GM12878 (cell line): ENCODE data around the gene TTLL6. TPM values are rescaled to one million over a fixed set of nuclear protein-coding genes. Genes with fewer than 3 reads are reported as not detected.
A peak's percentile ranks its signal among the peaks of the same experiment; 100 is the strongest.

Experiments used
- ATAC-seq: fragments of 200-7000 bp; cut with Tn5 transposase; 3 replicates; pipeline ENCODE4 v1.9.1; 2020; ENCODE audit warnings: mild to moderate bottlenecking, moderate library complexity
- BruUV-seq: library from RNA; stranded (reverse); fragments of 400-500 nt; replicated peaks from 2 replicates; lab custom pipeline; 2021; lab: Mats Ljungman, UMichigan
- CTCF ChIA-PET: fragments of 300-600 bp; sonication (Branson Sonifier 250); formaldehyde crosslinking; extraction: SDS; loops from one replicate; lab custom pipeline; 2021; ENCODE audit warnings: inconsistent platforms; lab: Yijun Ruan, JAX
- POLR2A ChIA-PET: fragments of 350-600 bp; formaldehyde crosslinking; extraction: SDS; loops from one replicate; lab custom pipeline; 2021; ENCODE audit warnings: inconsistent platforms; lab: Charles Lee
- RAD21 ChIA-PET: fragments of 300-600 bp; sonication (Branson Sonifier 250); formaldehyde crosslinking; loops from one replicate; lab custom pipeline; 2023; ENCODE audit warnings: antibody characterized with exemption; ENCODE audit not compliant: unreplicated experiment; lab: Charles Lee
- SMC1A ChIA-PET: fragments of 300-600 bp; sonication (Branson Sonifier 250); formaldehyde crosslinking; loops from one replicate; lab custom pipeline; 2023; ENCODE audit not compliant: unreplicated experiment, uncharacterized antibody; lab: Charles Lee
- DNase-seq: peaks from one replicate; pipeline ENCODE4 v3.0.0-alpha.2; 2011; ENCODE audit warnings: low read depth, low spot score
- FAIRE-seq: peaks from 3 replicates; lab custom pipeline; 2011; peaks lifted over from hg19 to GRCh38; lab: Jason Lieb, UNC
- H2AFZ ChIP-seq: 2 replicates; pipeline ENCODE4 v1.6.0; 2011; ENCODE audit warnings: low read depth, low read length, control low read depth; ENCODE audit not compliant: control insufficient read depth
- H3K27ac ChIP-seq: 2 replicates; pipeline ENCODE4 v1.5.1; 2011; ENCODE audit warnings: control low read depth; ENCODE audit not compliant: control insufficient read depth, insufficient read depth
- H3K27me3 ChIP-seq, 2 experiments: replicated peaks in 1 of 2; 2 replicates each; pipeline versions ENCODE4 v1.6.0 to v1.6.1; 2011; ENCODE audit warnings: low read length in 1 of 2; ENCODE audit not compliant: control insufficient read depth in 2 of 2, insufficient read depth in 2 of 2
- H3K36me3 ChIP-seq, 2 experiments: 2 replicates each; pipeline ENCODE4 v1.5.1; 2011; ENCODE audit warnings: low read length in 1 of 2; ENCODE audit not compliant: control insufficient read depth in 2 of 2, insufficient read depth in 2 of 2
- H3K4me1 ChIP-seq: 2 replicates; pipeline ENCODE4 v1.6.1; 2011; ENCODE audit warnings: mild to moderate bottlenecking, low read length, moderate library complexity, mixed read lengths; ENCODE audit not compliant: control insufficient read depth, insufficient read depth
- H3K4me2 ChIP-seq: 2 replicates; pipeline ENCODE4 v1.6.0; 2011; ENCODE audit warnings: control low read depth; ENCODE audit not compliant: control insufficient read depth, insufficient read depth
- H3K4me3 ChIP-seq: fragments of 200-600 bp; sonication (generic); 2 replicates; pipeline ENCODE4 v1.5.1; 2016
- H3K79me2 ChIP-seq: 2 replicates; pipeline ENCODE4 v1.6.0; 2011; ENCODE audit warnings: low read length; ENCODE audit not compliant: control insufficient read depth, insufficient read depth
- H3K9ac ChIP-seq: 2 replicates; pipeline ENCODE4 v1.8.0; 2011; ENCODE audit warnings: low read length, control low read depth, mixed read lengths; ENCODE audit not compliant: control insufficient read depth, insufficient read depth
- H3K9me3 ChIP-seq: replicated peaks from 3 replicates; pipeline ENCODE4 v1.5.1; 2011; ENCODE audit warnings: mild to moderate bottlenecking, low read length; ENCODE audit not compliant: control insufficient read depth, insufficient read depth
- H4K20me1 ChIP-seq: 2 replicates; pipeline ENCODE4 v1.6.0; 2011; ENCODE audit not compliant: control insufficient read depth, insufficient read depth
- CHD4 ChIP-seq: fragments of 200-600 bp; sonication (generic); IDR thresholded peaks from 2 replicates; pipeline ENCODE4 v1.6.1; 2016; ENCODE audit warnings: mild to moderate bottlenecking
- CREB1 ChIP-seq: IDR thresholded peaks from 2 replicates; pipeline ENCODE4 v1.6.1; 2012; ENCODE audit warnings: low read depth, mild to moderate bottlenecking, inconsistent platforms
- FOXK2 ChIP-seq: fragments of 450-650 bp; IDR thresholded peaks from 2 replicates; pipeline ENCODE4 v1.6.1; 2017; ENCODE audit warnings: mild to moderate bottlenecking, moderate library complexity
- FOXM1 ChIP-seq: IDR thresholded peaks from 2 replicates; pipeline ENCODE4 v1.6.1; 2012; ENCODE audit warnings: low read depth, mild to moderate bottlenecking, inconsistent platforms, low read length, moderate library complexity
- GATAD2B ChIP-seq: fragments of 450-650 bp; conservative IDR thresholded peaks from 2 replicates; pipeline ENCODE4 v1.6.1; 2017; ENCODE audit warnings: low read depth, mild to moderate bottlenecking, moderate library complexity
- IKZF2 ChIP-seq, 2 experiments: fragments of 450-650 bp; IDR thresholded peaks; 2 replicates each; pipeline ENCODE4 v1.6.1; 2017; ENCODE audit warnings: mild to moderate bottlenecking in 2 of 2, moderate library complexity in 2 of 2
- MEF2A ChIP-seq: IDR thresholded peaks from 2 replicates; pipeline ENCODE4 v1.6.1; 2011; ENCODE audit warnings: low read depth, mild to moderate bottlenecking, low read length, moderate library complexity; ENCODE audit not compliant: insufficient read depth
- NBN ChIP-seq: fragments of 450-650 bp; IDR thresholded peaks from 2 replicates; pipeline ENCODE4 v1.6.1; 2016
- NFXL1 ChIP-seq: fragments of 450-650 bp; IDR thresholded peaks from 2 replicates; pipeline ENCODE4 v1.6.1; 2017; ENCODE audit warnings: antibody characterized with exemption, mild to moderate bottlenecking, borderline replicate concordance
- RELA ChIP-seq: fragments of 450-650 bp; IDR thresholded peaks from 2 replicates; pipeline ENCODE4 v1.8.0; 2014; ENCODE audit warnings: borderline replicate concordance; ENCODE audit not compliant: partially characterized antibody
- RFX5 ChIP-seq: IDR thresholded peaks from 2 replicates; pipeline ENCODE4 v1.6.1; 2011; ENCODE audit warnings: low read depth, low read length, improper control_type of control experiment
- SP1 ChIP-seq: IDR thresholded peaks from one replicate; pipeline ENCODE4 v1.6.1; 2011; ENCODE audit warnings: low read depth, low read length
- SREBF1 ChIP-seq: IDR thresholded peaks from 2 replicates; pipeline ENCODE4 v1.6.1; 2012; ENCODE audit warnings: mild to moderate bottlenecking, low read length
- ZNF207 ChIP-seq: fragments of 450-650 bp; IDR thresholded peaks from 2 replicates; pipeline ENCODE4 v1.6.1; 2014; ENCODE audit warnings: antibody characterized with exemption, mild to moderate bottlenecking, borderline replicate concordance
- WGBS: methylation state at CpG from one replicate; pipeline ENCODE4 v1.1.6; 2016; ENCODE audit warnings: low lambda C conversion rate; ENCODE audit not compliant: insufficient replicate concordance, insufficient coverage; ENCODE audit errors: missing lambda C conversion rate; 5-methylcytosine and 5-hydroxymethylcytosine counted together
- in situ Hi-C: fragments of 300-500 bp; cut with MboI; formaldehyde crosslinking; loops from 9 replicates; pipeline ENCODE4 v1.14.3; 2018; ENCODE audit warnings: mixed read lengths
- intact Hi-C: fragments of 100-400 bp; cut with micrococcal nuclease; formaldehyde crosslinking; loops from one replicate; pipeline ENCODE4 v1.14.2; 2022; ENCODE audit not compliant: unreplicated experiment
- polyA plus RNA-seq, 11 experiments: library from polyadenylated mRNA; depleted of rRNA in 4 of 11; unstranded in 6 of 11; stranded (reverse) in 5 of 11; fragments of >200 nt; fragmentation: Nextera tagmentation in 4 of 11; fragmentation: Illumina TruSeq in 1 of 11; extraction: Ambion mirVana in 4 of 11; extraction: Trizol in 1 of 11; gene quantifications; 1 replicate in 1 of 11; 2 replicates in 10 of 11; pipeline versions ENCODE4 v1.2.1 to v1.2.3, GENCODE V29; 2011 to 2016; ENCODE audit warnings: inconsistent platforms in 2 of 11, missing spikeins in 2 of 11, low read depth in 1 of 11
- total RNA-seq, 4 experiments: library from RNA; depleted of rRNA in 3 of 4; stranded (reverse); fragments of >200 nt in 3 of 4; fragmentation: Illumina TruSeq in 1 of 4; extraction: Trizol in 1 of 4; gene quantifications; 2 replicates each; pipeline versions ENCODE4 v1.2.1 to v1.2.3, GENCODE V29; 2013 to 2021
- TF ChIP-seq, protein P1 (sequence below): fragments of 450-650 bp; IDR thresholded peaks from 2 replicates; pipeline ENCODE4 v1.6.1; 2017; ENCODE audit warnings: mild to moderate bottlenecking
- TF ChIP-seq, protein P2 (sequence below): fragments of 450-650 bp; IDR thresholded peaks from 2 replicates; pipeline ENCODE4 v1.6.1; 2017; ENCODE audit warnings: mild to moderate bottlenecking, low read depth, inconsistent platforms; ENCODE audit not compliant: poor library complexity, severe bottlenecking

The TTLL6 gene
- total and polyA plus RNA-seq, 10 of the 15 experiments (the other 5 are each of a cell fraction or from before 2014, with no cell fraction given) = 0.06 to 0.36 (median 0.13) TPM; not detected in 4

GRCh38 chr17:48745381-48746275 is 71.4 kb downstream of the TTLL6 start:
- POLR2A ChIA-PET = no interaction called here
- no peaks in the 10 kb centered on the region for H4K20me1 ChIP-seq
- no peak overlapping the region for H3K4me3 ChIP-seq
- no peak overlapping the region for H2AFZ ChIP-seq
- no TSS peak for BruUV-seq
- RAD21 ChIA-PET = no interaction called here
- no peaks in the 10 kb centered on the region for H3K4me1 ChIP-seq
- no peaks in the 10 kb centered on the region for H3K79me2 ChIP-seq
- H3K27me3 ChIP-seq = peaks cover 17 to 52% of the 10 kb centered on the region in 2 experiments
- no peak overlapping the region for H3K27ac ChIP-seq
- SMC1A ChIA-PET = interaction anchor here (0.8 kb wide), 1 partner anchor 67 kb away, joined by 3 read pairs; no protein-coding TSS in a partner anchor
- H3K4me2 ChIP-seq = peak overlapping the region; percentile 17; the same call in 1 of the 2 replicates
- no peaks in the 10 kb centered on the region; the same call in 2 of the 3 replicates for H3K9me3 ChIP-seq
- FAIRE-seq (no peak), DNase-seq (no peak), ATAC-seq (no peak)
- no peaks in the 10 kb centered on the region for H3K36me3 ChIP-seq
- 28% methylated on average over 12 of the region's 12 CpGs for WGBS
- TF ChIP-seq SP1 (no peak), FOXK2 (no peak), FOXM1 (no peak), NBN (no peak), CHD4 (no peak), RELA (no peak), SREBF1 (no peak), IKZF2 (IDR thresholded peaks at IDR 0.05) (no peak), GATAD2B (no peak), NFXL1 (no peak), CREB1 (no peak), MEF2A (no peak), RFX5 (no peak), ZNF207 (no peak)
- TF ChIP-seq, protein P1, sequence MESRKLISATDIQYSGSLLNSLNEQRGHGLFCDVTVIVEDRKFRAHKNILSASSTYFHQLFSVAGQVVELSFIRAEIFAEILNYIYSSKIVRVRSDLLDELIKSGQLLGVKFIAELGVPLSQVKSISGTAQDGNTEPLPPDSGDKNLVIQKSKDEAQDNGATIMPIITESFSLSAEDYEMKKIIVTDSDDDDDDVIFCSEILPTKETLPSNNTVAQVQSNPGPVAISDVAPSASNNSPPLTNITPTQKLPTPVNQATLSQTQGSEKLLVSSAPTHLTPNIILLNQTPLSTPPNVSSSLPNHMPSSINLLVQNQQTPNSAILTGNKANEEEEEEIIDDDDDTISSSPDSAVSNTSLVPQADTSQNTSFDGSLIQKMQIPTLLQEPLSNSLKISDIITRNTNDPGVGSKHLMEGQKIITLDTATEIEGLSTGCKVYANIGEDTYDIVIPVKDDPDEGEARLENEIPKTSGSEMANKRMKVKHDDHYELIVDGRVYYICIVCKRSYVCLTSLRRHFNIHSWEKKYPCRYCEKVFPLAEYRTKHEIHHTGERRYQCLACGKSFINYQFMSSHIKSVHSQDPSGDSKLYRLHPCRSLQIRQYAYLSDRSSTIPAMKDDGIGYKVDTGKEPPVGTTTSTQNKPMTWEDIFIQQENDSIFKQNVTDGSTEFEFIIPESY = no peak
- TF ChIP-seq, protein P2, sequence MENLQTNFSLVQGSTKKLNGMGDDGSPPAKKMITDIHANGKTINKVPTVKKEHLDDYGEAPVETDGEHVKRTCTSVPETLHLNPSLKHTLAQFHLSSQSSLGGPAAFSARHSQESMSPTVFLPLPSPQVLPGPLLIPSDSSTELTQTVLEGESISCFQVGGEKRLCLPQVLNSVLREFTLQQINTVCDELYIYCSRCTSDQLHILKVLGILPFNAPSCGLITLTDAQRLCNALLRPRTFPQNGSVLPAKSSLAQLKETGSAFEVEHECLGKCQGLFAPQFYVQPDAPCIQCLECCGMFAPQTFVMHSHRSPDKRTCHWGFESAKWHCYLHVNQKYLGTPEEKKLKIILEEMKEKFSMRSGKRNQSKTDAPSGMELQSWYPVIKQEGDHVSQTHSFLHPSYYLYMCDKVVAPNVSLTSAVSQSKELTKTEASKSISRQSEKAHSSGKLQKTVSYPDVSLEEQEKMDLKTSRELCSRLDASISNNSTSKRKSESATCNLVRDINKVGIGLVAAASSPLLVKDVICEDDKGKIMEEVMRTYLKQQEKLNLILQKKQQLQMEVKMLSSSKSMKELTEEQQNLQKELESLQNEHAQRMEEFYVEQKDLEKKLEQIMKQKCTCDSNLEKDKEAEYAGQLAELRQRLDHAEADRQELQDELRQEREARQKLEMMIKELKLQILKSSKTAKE = no peak
- intact Hi-C loops = no loop called here
- in situ Hi-C loops = no loop called here
- no peak overlapping the region for H3K9ac ChIP-seq
- CTCF ChIA-PET = interaction anchor here (1.0 to 1.7 kb wide), 3 partner anchors 42 to 133 kb away, joined by 3 to 6 read pairs (median 5); no protein-coding TSS in a partner anchor
